Measurements from ENCODE around the gene CCDC91.

DNA sequence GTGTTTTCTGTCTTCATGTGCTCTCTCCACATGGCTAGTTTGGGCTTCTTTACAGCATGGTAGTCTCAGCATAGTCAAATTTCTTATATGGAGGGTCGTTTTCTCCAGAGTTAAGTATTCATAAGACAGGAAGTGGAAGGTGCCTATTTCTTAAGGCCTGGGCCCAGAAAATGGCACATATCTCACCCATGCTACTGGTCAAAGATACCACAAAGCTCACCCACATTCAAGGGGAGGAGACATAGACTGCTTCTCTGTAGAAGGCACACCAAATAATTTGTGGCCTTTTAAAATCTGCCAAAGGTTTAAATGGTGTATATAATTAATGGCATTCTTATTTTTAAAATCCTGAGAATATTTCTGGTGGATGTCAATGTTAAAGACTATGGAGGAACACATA is 44.8 kb downstream of the CCDC91 start:
- TF ChIP-seq POLR2A (IDR thresholded peaks at IDR 0.05), result no peak
- TF ChIP-seq, protein P1, sequence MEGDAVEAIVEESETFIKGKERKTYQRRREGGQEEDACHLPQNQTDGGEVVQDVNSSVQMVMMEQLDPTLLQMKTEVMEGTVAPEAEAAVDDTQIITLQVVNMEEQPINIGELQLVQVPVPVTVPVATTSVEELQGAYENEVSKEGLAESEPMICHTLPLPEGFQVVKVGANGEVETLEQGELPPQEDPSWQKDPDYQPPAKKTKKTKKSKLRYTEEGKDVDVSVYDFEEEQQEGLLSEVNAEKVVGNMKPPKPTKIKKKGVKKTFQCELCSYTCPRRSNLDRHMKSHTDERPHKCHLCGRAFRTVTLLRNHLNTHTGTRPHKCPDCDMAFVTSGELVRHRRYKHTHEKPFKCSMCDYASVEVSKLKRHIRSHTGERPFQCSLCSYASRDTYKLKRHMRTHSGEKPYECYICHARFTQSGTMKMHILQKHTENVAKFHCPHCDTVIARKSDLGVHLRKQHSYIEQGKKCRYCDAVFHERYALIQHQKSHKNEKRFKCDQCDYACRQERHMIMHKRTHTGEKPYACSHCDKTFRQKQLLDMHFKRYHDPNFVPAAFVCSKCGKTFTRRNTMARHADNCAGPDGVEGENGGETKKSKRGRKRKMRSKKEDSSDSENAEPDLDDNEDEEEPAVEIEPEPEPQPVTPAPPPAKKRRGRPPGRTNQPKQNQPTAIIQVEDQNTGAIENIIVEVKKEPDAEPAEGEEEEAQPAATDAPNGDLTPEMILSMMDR (IDR thresholded peaks at IDR 0.05), result no peak
